Activated CD8-positive, alpha-beta T cell treated with anti-CD3 and anti-CD28 coated beads for 36 hours (primary cell): ENCODE data around the gene ANKRD11. TPM values are rescaled to one million over a fixed set of nuclear protein-coding genes. Genes with fewer than 3 reads are reported as not detected.

Source experiments
- ATAC-seq: fragments of 200-7000 bp; cut with Tn5 transposase; one replicate; pipeline ENCODE4 v1.10.0; 2021; ENCODE audit warnings: mild to moderate bottlenecking, moderate library complexity
- CTCF ChIA-PET: fragments of 350-600 bp; sonication (Branson Sonifier 250); formaldehyde crosslinking; loops from one replicate; lab custom pipeline; 2021; ENCODE audit warnings: antibody characterized with exemption; lab: Charles Lee
- POLR2A ChIA-PET: fragments of 350-600 bp; sonication (Branson Sonifier 250); formaldehyde crosslinking; loops from one replicate; lab custom pipeline; 2021; ENCODE audit warnings: antibody characterized with exemption; lab: Charles Lee
- DNase-seq: peaks from one replicate; pipeline ENCODE4 v3.0.0-alpha.2; 2020
- H3K27ac Mint-ChIP-seq: one replicate; pipeline ENCODE4 v1.8.0; 2021; ENCODE audit warnings: mild to moderate bottlenecking, mixed read lengths
- H3K27me3 Mint-ChIP-seq: one replicate; pipeline ENCODE4 v1.8.0; 2021; ENCODE audit warnings: mixed read lengths
- H3K36me3 Mint-ChIP-seq: one replicate; pipeline ENCODE4 v1.8.0; 2021; ENCODE audit warnings: low read depth, mixed read lengths
- H3K4me1 Mint-ChIP-seq: one replicate; pipeline ENCODE4 v1.8.0; 2021; ENCODE audit warnings: low read depth, mixed read lengths
- H3K4me3 Mint-ChIP-seq: one replicate; pipeline ENCODE4 v1.8.0; 2021; ENCODE audit warnings: mild to moderate bottlenecking, moderate library complexity, mixed read lengths
- H3K9me3 Mint-ChIP-seq: one replicate; pipeline ENCODE4 v1.8.0; 2021; ENCODE audit warnings: mixed read lengths
- intact Hi-C: fragments of 100-400 bp; cut with micrococcal nuclease; formaldehyde crosslinking; loops from one replicate; pipeline ENCODE4 v1.10.0; 2022
- total RNA-seq, 2 experiments: library from RNA; stranded (reverse); gene quantifications; one replicate each; pipeline ENCODE4 v1.2.3, GENCODE V29; 2021
- TF ChIP-seq, protein P1 (sequence below): fragments of 200-600 bp; IDR thresholded peaks from one replicate; pipeline ENCODE4 v1.8.0; 2022; ENCODE audit warnings: antibody characterized with exemption, mild to moderate bottlenecking

The ANKRD11 gene
- total RNA-seq, 2 experiments from 2014 or later = 145 to 147 TPM

DNA sequence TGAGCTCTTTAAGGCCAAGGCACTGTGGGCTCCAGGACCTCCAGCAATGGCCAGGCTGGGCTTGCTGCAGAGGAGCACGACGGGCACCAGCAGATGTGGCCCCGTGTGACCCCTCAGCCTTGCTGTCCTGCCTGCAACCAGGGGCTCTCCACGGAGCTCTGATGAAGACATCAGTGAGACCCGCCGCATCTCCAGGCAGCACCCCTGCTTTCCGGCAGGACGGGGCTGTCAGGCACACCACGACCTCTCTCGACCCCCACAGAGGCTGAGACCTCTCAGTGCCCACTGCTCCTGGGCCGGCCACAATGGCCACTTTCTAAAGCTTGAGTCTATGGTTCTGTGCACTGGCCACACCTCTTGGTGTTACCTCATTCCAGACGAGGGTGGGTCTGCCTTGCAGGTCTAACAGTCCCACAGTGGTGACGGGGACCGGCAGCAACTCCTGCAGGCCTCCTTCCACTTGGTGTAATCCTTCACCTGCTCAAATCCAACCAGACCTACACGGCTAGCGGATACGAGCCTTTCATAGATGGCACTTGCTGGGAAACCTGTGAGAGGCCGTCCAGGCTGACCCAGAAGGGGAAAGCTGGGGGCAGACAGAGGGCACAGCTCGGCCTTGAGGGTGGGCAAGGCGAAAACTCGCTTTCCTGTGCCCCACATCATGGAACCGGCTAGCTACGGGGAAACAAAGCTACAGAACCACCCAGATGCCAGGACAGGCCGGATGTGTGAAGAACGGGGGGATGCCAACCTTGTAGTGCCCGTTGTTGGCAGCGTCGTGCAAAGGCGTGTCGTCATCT, 202.4 kb downstream of the ANKRD11 start:
- H3K9me3 Mint-ChIP-seq = no peaks in the 10 kb centered on the region
- ATAC-seq (no peak), DNase-seq (no peak)
- H3K4me1 Mint-ChIP-seq = peaks cover 3% of the 10 kb centered on the region
- peaks cover 19% of the 10 kb centered on the region for H3K36me3 Mint-ChIP-seq
- no peak overlapping the region for H3K4me3 Mint-ChIP-seq
- ChIA-PET CTCF (interaction anchor here (1.0 to 2.8 kb wide), 9 partner anchors 20 to 221 kb away, joined by 3 to 11 read pairs (median 4); partner anchors contain the start of gene SPG7), POLR2A (interaction anchor here (1.0 to 1.5 kb wide), 3 partner anchors 10 to 18 kb away, joined by 3 read pairs; no protein-coding TSS in a partner anchor)
- H3K27ac Mint-ChIP-seq = no peak overlapping the region
- TF ChIP-seq, protein P1, sequence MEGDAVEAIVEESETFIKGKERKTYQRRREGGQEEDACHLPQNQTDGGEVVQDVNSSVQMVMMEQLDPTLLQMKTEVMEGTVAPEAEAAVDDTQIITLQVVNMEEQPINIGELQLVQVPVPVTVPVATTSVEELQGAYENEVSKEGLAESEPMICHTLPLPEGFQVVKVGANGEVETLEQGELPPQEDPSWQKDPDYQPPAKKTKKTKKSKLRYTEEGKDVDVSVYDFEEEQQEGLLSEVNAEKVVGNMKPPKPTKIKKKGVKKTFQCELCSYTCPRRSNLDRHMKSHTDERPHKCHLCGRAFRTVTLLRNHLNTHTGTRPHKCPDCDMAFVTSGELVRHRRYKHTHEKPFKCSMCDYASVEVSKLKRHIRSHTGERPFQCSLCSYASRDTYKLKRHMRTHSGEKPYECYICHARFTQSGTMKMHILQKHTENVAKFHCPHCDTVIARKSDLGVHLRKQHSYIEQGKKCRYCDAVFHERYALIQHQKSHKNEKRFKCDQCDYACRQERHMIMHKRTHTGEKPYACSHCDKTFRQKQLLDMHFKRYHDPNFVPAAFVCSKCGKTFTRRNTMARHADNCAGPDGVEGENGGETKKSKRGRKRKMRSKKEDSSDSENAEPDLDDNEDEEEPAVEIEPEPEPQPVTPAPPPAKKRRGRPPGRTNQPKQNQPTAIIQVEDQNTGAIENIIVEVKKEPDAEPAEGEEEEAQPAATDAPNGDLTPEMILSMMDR = no peak
- no peaks in the 10 kb centered on the region for H3K27me3 Mint-ChIP-seq
- intact Hi-C loops = no loop called here

DNA sequence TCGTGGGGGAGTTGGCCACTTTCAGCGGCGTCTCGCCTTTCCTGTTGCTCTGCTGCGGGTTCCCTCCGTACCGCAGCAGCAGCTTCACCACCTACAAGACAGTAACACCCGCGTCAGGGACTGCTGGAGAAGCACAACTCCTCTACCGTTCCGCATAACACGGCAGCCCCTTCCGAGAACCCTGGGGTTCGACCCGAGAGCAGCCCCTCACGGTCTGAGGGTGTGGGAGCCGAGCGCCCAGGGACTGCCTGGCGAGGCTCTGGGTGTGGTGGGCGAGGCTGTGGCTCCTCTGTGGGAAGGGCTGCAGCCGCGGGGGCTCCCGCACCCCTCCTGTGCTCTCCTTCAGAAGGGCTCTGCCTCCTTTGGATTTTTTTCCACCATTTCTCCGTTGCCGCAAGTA, 204.3 kb downstream of the ANKRD11 start:
- intact Hi-C loops = no loop called here
- no peak overlapping the region for H3K27ac Mint-ChIP-seq
- H3K27me3 Mint-ChIP-seq = no peaks in the 10 kb centered on the region
- peaks cover 19% of the 10 kb centered on the region for H3K36me3 Mint-ChIP-seq
- no peaks in the 10 kb centered on the region for H3K9me3 Mint-ChIP-seq
- CTCF ChIA-PET = interaction anchor here (1.3 kb wide), 1 partner anchor 46 kb away, joined by 3 read pairs; no protein-coding TSS in a partner anchor
- ATAC-seq (no peak), DNase-seq (no peak)
- H3K4me1 Mint-ChIP-seq = peaks cover 3% of the 10 kb centered on the region
- TF ChIP-seq, protein P1 = no peak
- H3K4me3 Mint-ChIP-seq = no peak overlapping the region
- POLR2A ChIA-PET = interaction anchor here (1.5 kb wide), 1 partner anchor 14 kb away, joined by 3 read pairs; no protein-coding TSS in a partner anchor

DNA sequence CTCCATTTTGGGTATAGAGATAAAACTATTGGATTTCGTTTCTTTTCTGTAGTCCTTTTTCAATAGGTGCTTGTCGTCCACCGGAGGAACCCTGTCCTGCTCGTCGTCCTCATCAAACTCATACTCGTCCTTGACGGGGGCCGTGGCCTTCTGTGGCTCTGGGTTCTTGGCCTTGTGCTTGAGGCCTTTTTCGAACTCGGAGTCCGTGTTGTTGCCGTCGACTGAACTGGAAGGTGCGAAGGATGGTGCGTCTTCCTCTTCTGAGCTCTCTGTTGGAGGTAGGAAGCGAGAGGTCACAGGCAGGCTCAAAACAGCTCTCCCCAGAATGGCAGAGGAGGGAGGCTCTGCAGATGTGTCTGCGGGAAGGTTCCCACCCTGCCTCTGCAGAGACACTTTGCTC, 205.0 kb downstream of the ANKRD11 start:
- Mint-ChIP-seq H3K9me3 (no peaks in the 10 kb centered on the region), H3K27ac (no peak overlapping the region), H3K36me3 (peaks cover 17% of the 10 kb centered on the region), H3K4me3 (no peak overlapping the region), H3K4me1 (peaks cover 3% of the 10 kb centered on the region), H3K27me3 (no peaks in the 10 kb centered on the region)
- TF ChIP-seq, protein P1 = no peak
- DNase-seq = no peak
- ATAC-seq = no peak
- ChIA-PET POLR2A (interaction anchor here (1.5 kb wide), 1 partner anchor 12 kb away, joined by 4 read pairs; no protein-coding TSS in a partner anchor), CTCF (interaction anchor here (1.0 kb wide), 1 partner anchor 22 kb away, joined by 3 read pairs; no protein-coding TSS in a partner anchor)
- intact Hi-C loops = no loop called here

DNA sequence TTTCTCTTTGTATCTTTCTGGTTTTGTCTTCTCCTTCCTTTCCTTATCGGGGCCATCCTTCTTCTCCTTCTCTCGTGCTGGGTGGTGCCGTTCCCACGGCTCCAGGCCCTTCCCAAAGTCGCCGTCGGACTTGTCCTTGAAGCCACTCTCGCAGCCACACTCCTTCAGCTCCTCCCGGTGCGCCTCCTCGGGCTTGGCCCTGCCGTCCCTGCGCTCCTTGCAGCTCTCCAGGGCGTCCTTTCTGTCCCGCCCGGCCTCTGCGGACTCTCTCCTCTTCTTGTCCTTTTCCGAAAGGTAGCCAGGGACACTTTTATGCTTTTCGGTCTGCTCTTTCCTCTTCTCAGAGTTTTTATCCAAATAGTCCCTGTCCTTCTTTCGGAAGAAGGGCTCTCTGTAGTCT, 206.9 kb downstream of the ANKRD11 start:
- POLR2A ChIA-PET = interaction anchor here (1.0 kb wide), 1 partner anchor 42 kb away, joined by 4 read pairs; no protein-coding TSS in a partner anchor
- TF ChIP-seq, protein P1 = no peak
- no peak for ATAC-seq
- H3K27me3 Mint-ChIP-seq = no peaks in the 10 kb centered on the region
- H3K27ac Mint-ChIP-seq = no peak overlapping the region
- peaks cover 13% of the 10 kb centered on the region for H3K36me3 Mint-ChIP-seq
- H3K4me3 Mint-ChIP-seq = no peak overlapping the region
- CTCF ChIA-PET = interaction anchor here (1.6 kb wide), 1 partner anchor 13 kb away, joined by 4 read pairs; no protein-coding TSS in a partner anchor
- H3K4me1 Mint-ChIP-seq = no peaks in the 10 kb centered on the region
- H3K9me3 Mint-ChIP-seq = no peaks in the 10 kb centered on the region
- no peak for DNase-seq
- intact Hi-C loops = no loop called here
